Astrocyte (in vitro differentiated cells and primary cell): ENCODE results near the gene ROPN1. TPM values are rescaled to one million over a fixed set of nuclear protein-coding genes. Genes with fewer than 3 reads are reported as not detected.

Experiments
- DNase-seq: peaks from one replicate; pipeline ENCODE4 v3.0.0-alpha.2; 2010; ENCODE audit warnings: low read depth
- FAIRE-seq: peaks from 2 replicates; lab custom pipeline; 2011; peaks lifted over from hg19 to GRCh38; lab: Jason Lieb, UNC
- H2AFZ ChIP-seq: 2 replicates; pipeline ENCODE4 v1.6.0; 2012; ENCODE audit warnings: low read depth, low read length, inconsistent platforms
- H3K27ac ChIP-seq: 2 replicates; pipeline ENCODE4 v1.5.1; 2011; ENCODE audit warnings: low read depth, low read length, inconsistent platforms
- H3K27me3 ChIP-seq: 2 replicates; pipeline ENCODE4 v1.6.0; 2011; ENCODE audit warnings: low read length, inconsistent platforms; ENCODE audit not compliant: insufficient read depth
- H3K36me3 ChIP-seq: 2 replicates; pipeline ENCODE4 v1.5.1; 2011; ENCODE audit warnings: low read length, inconsistent platforms; ENCODE audit not compliant: insufficient read depth
- H3K4me1 ChIP-seq: 2 replicates; pipeline ENCODE4 v1.5.1; 2011; ENCODE audit warnings: low read length, inconsistent platforms; ENCODE audit not compliant: insufficient read depth
- H3K4me2 ChIP-seq: 2 replicates; pipeline ENCODE4 v1.6.0; 2012; ENCODE audit warnings: low read length, inconsistent platforms
- H3K4me3 ChIP-seq: 2 replicates; pipeline ENCODE4 v1.5.1; 2011; ENCODE audit warnings: low read depth, mild to moderate bottlenecking, low read length, inconsistent platforms; ENCODE audit not compliant: insufficient read depth
- H3K79me2 ChIP-seq: 2 replicates; pipeline ENCODE4 v1.6.0; 2012; ENCODE audit warnings: mild to moderate bottlenecking, low read length, inconsistent platforms; ENCODE audit not compliant: insufficient read depth
- H3K9ac ChIP-seq: 2 replicates; pipeline ENCODE4 v1.6.0; 2012; ENCODE audit warnings: mild to moderate bottlenecking, low read length, inconsistent platforms
- H3K9me3 ChIP-seq: 2 replicates; pipeline ENCODE4 v1.5.1; 2012; ENCODE audit warnings: low read depth, mild to moderate bottlenecking, low read length, inconsistent platforms; ENCODE audit not compliant: insufficient read depth
- H4K20me1 ChIP-seq: 2 replicates; pipeline ENCODE4 v1.6.0; 2012; ENCODE audit warnings: low read length, inconsistent platforms; ENCODE audit not compliant: insufficient read depth
- H3K27ac Mint-ChIP-seq: one replicate; pipeline ENCODE4 v1.8.0; 2021; ENCODE audit warnings: mild to moderate bottlenecking, mixed read lengths; ENCODE audit not compliant: unreplicated experiment
- H3K27me3 Mint-ChIP-seq: one replicate; pipeline ENCODE4 v1.8.0; 2021; ENCODE audit warnings: low read depth, mixed read lengths; ENCODE audit not compliant: unreplicated experiment
- H3K36me3 Mint-ChIP-seq: one replicate; pipeline ENCODE4 v1.8.0; 2021; ENCODE audit warnings: low read depth, mixed read lengths; ENCODE audit not compliant: unreplicated experiment
- H3K4me1 Mint-ChIP-seq: one replicate; pipeline ENCODE4 v1.8.0; 2021; ENCODE audit warnings: low read depth, mixed read lengths; ENCODE audit not compliant: unreplicated experiment
- H3K4me3 Mint-ChIP-seq: one replicate; pipeline ENCODE4 v1.8.0; 2021; ENCODE audit warnings: mild to moderate bottlenecking, moderate library complexity, mixed read lengths; ENCODE audit not compliant: unreplicated experiment
- H3K9me3 Mint-ChIP-seq: one replicate; pipeline ENCODE4 v1.8.0; 2021; ENCODE audit warnings: mild to moderate bottlenecking, mixed read lengths; ENCODE audit not compliant: unreplicated experiment
- CTCF ChIP-seq: IDR thresholded peaks from 2 replicates; pipeline ENCODE4 v1.5.1; 2011; ENCODE audit warnings: low read depth, mild to moderate bottlenecking, inconsistent platforms, low read length, moderate library complexity; ENCODE audit not compliant: insufficient read depth
- EZH2 ChIP-seq: IDR thresholded peaks from 2 replicates; pipeline ENCODE4 v1.6.1; 2012; ENCODE audit warnings: mild to moderate bottlenecking, low read length, inconsistent platforms; ENCODE audit not compliant: insufficient read depth
- total RNA-seq: library from RNA; stranded (reverse); gene quantifications from 2 replicates; pipeline ENCODE4 v1.2.1, GENCODE V29; 2021

Gene ROPN1
- total RNA-seq, 1 donor from 2014 or later, result not detected

DNA sequence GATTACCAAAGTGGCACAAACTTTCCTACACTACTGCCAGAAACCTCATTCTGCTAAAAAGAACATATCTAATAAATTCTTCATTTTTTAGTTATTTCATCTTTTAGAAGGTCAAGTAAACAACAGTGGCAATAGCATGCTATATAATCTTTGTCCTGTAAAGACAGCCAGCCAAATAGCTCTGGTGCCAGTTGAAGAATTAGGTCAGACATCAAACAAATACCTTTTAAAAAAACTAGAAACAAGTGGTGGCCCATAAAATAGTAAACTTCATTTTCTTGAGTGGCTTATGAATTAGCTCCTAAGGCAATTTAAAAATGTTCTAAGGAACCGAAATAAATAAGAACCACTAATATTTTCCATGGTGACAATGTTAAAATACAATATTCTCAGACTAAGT is 50.4 kb downstream of the ROPN1 start:
- H3K27me3 ChIP-seq, result no peaks in the 10 kb centered on the region
- no peaks in the 10 kb centered on the region for H4K20me1 ChIP-seq
- H3K4me1 ChIP-seq, result no peaks in the 10 kb centered on the region
- FAIRE-seq (no peak), DNase-seq (no peak)
- Mint-ChIP-seq H3K4me3 (no peak overlapping the region), H3K9me3 (no peaks in the 10 kb centered on the region), H3K27ac (no peak overlapping the region), H3K27me3 (no peaks in the 10 kb centered on the region), H3K36me3 (peaks cover 6% of the 10 kb centered on the region), H3K4me1 (no peaks in the 10 kb centered on the region)
- no peak overlapping the region for H3K4me2 ChIP-seq
- H3K79me2 ChIP-seq, result no peaks in the 10 kb centered on the region
- H3K27ac ChIP-seq, result no peak overlapping the region
- no peak for TF ChIP-seq EZH2
- no peak for TF ChIP-seq CTCF
- no peaks in the 10 kb centered on the region for H3K9me3 ChIP-seq
- no peak overlapping the region for H3K9ac ChIP-seq
- no peak overlapping the region for H3K4me3 ChIP-seq
- peaks cover 42% of the 10 kb centered on the region for H3K36me3 ChIP-seq
- no peak overlapping the region for H2AFZ ChIP-seq

GRCh38 chr3:123941121-123941520 is 50.8 kb downstream of the ROPN1 start:
- DNase-seq, result no peak
- Histone ChIP-seq H3K9ac (no peak overlapping the region), H4K20me1 (no peaks in the 10 kb centered on the region), H3K4me3 (no peak overlapping the region), H3K27ac (no peak overlapping the region), H2AFZ (no peak overlapping the region), H3K27me3 (no peaks in the 10 kb centered on the region), H3K36me3 (peaks cover 38% of the 10 kb centered on the region), H3K4me2 (no peak overlapping the region), H3K4me1 (no peaks in the 10 kb centered on the region), H3K79me2 (no peaks in the 10 kb centered on the region), H3K9me3 (no peaks in the 10 kb centered on the region)
- H3K27ac Mint-ChIP-seq, result no peak overlapping the region
- TF ChIP-seq EZH2, result no peak
- no peaks in the 10 kb centered on the region for H3K27me3 Mint-ChIP-seq
- no peaks in the 10 kb centered on the region for H3K9me3 Mint-ChIP-seq
- no peaks in the 10 kb centered on the region for H3K4me1 Mint-ChIP-seq
- H3K36me3 Mint-ChIP-seq, result peaks cover 6% of the 10 kb centered on the region
- no peak overlapping the region for H3K4me3 Mint-ChIP-seq
- FAIRE-seq, result peak; percentile 32

- Histone ChIP-seq H4K20me1 (no peaks in the 10 kb centered on the region), H3K4me3 (no peak overlapping the region), H3K4me1 (no peaks in the 10 kb centered on the region), H3K79me2 (no peaks in the 10 kb centered on the region), H3K9me3 (no peaks in the 10 kb centered on the region), H3K9ac (no peak overlapping the region), H3K27ac (no peak overlapping the region), H3K4me2 (no peak overlapping the region), H3K27me3 (no peaks in the 10 kb centered on the region), H2AFZ (no peak overlapping the region), H3K36me3 (peaks cover 30% of the 10 kb centered on the region)
- Mint-ChIP-seq H3K4me3 (no peak overlapping the region), H3K27ac (no peak overlapping the region), H3K9me3 (no peaks in the 10 kb centered on the region), H3K4me1 (no peaks in the 10 kb centered on the region), H3K27me3 (no peaks in the 10 kb centered on the region), H3K36me3 (peaks cover 6% of the 10 kb centered on the region)
- FAIRE-seq (no peak), DNase-seq (no peak)
- no peak for TF ChIP-seq CTCF
- TF ChIP-seq EZH2, result no peak
Measured at GRCh38 chr3:123939706-123940105, 52.2 kb downstream of the ROPN1 start.
